Measurements from ENCODE around the gene NBAS.

GRCh38 chr2:15189216-15189615, 371.9 kb downstream of the NBAS start:
- TF ChIP-seq GABPA (IDR thresholded peaks at IDR 0.05; ENCODE audit: low read depth, low read length) (no peak), GABPA (CRISPR knock-in tag; IDR thresholded peaks at IDR 0.05; ENCODE audit: low read depth) (no peak), ZEB1 (IDR thresholded peaks at IDR 0.05; ENCODE audit: insufficient replicate concordance, low read depth) (no peak), CTCF (CRISPR knock-in tag; IDR thresholded peaks at IDR 0.05) (no peak), PBX3 (CRISPR knock-in tag; IDR thresholded peaks at IDR 0.05; ENCODE audit: borderline replicate concordance) (no peak), FOXA3 (CRISPR knock-in tag; IDR thresholded peaks at IDR 0.05) (no peak)

Data from HepG2 (cell line).